ENCODE results near the gene CEMIP.

DNA sequence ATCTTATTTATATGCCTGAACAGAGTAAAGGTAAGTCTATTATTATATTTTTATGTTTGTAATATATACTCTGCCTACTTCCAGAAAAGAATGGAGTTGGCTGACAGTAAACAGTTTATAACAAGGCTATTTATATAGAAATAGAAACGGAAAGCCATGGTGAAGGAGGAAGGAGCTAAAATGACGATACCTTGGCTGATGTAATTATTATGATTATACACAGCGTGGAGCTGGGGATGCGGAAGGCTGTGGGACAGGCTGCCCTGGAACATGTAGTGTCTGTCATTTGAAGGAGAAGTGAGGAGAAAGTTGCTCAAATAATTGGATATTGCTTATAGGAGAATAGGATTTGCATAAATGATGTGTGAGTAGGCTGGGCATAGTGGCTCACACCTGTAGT, 37.8 kb downstream of the CEMIP start:
- TF ChIP-seq POLR2AphosphoS5 (IDR thresholded peaks at IDR 0.05) (no peak), POLR2A (IDR thresholded peaks at IDR 0.05) (no peak)
- TF ChIP-seq, protein P1, sequence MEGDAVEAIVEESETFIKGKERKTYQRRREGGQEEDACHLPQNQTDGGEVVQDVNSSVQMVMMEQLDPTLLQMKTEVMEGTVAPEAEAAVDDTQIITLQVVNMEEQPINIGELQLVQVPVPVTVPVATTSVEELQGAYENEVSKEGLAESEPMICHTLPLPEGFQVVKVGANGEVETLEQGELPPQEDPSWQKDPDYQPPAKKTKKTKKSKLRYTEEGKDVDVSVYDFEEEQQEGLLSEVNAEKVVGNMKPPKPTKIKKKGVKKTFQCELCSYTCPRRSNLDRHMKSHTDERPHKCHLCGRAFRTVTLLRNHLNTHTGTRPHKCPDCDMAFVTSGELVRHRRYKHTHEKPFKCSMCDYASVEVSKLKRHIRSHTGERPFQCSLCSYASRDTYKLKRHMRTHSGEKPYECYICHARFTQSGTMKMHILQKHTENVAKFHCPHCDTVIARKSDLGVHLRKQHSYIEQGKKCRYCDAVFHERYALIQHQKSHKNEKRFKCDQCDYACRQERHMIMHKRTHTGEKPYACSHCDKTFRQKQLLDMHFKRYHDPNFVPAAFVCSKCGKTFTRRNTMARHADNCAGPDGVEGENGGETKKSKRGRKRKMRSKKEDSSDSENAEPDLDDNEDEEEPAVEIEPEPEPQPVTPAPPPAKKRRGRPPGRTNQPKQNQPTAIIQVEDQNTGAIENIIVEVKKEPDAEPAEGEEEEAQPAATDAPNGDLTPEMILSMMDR (IDR thresholded peaks at IDR 0.05): no peak
